Putamen (tissue), 1 donor: Measurements from ENCODE around the gene NSG1.

Experiments used
- DNase-seq: peaks from one replicate; pipeline ENCODE4 v3.0.0-alpha.2; 2016; ENCODE audit warnings: low spot score

Gene NSG1

DNA sequence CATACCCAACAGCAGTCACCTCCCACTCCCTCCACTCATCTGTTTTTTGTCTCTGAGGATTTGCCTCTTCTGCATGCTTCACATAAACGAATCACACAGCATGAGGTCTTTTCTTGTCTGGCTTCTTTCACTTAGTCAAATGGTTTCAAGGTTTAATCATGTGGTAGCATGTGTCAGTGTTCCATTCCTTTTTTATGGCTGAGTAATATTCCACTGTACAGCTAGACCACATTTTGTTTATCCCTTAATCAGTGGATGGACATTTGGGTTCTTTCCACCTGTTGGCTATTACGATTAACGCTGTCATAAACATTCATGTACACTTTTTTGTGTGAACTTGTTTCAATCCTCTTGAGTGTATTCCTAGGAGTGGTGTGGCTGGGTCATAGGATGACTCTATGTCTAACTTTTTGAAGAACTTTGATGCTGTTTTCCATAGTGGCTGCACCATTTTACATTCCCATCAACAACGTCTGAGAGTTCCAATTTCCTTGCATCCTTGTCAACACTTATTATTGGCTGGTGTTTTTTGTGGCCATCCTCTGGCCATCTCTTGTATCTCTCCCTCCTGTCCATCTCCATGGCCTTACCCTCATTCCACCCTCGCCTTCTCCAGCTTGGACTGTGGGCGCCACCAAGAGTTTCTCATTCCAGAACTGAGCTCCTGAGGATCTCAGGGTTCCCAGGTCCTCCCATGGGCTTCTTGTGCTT, 12.4 kb upstream of the NSG1 start:
- no peak for DNase-seq

DNA sequence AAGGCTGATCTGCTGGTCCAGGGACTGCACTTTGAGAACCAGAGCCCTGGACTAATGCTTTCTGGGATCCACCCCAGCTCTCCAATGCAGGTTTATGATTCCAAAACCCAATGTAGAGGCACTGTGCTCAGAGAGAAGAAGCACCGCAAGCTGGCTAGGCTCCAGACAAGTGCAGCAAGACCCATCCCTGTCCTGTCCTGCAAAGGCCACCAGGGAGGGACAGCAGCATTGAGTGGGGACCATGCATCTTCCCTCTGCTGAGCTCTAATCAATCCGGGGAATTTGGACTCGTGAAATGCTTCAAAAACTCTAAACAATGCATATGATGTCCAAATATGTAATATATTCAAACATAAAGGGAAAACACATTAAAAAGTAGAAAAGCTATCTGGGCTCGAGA, 10.8 kb upstream of the NSG1 start:
- DNase-seq: no peak

DNA sequence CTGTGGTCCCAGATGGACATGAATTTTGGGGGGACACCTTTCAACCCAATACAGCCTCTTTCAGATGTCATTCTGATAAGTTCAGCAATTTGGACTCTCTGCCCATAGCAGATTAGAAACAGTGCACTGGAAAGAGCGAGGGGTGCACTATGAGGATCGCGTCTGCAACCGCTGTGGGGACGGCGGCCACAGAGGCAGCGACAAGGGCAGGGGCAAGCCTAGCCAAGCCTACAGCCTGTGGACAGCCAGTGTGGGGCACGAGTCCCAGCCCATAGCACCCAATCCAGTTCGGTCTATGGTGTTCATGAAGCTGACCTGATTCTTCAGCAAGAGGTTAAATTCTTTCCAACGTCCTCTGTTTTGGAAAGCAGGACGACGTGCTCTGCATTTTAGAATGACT, 9.7 kb upstream of the NSG1 start:
- no peak for DNase-seq

- no peak for DNase-seq
Measured at GRCh38 chr4:4377732-4378460, 9.0 kb upstream of the NSG1 start.

DNA sequence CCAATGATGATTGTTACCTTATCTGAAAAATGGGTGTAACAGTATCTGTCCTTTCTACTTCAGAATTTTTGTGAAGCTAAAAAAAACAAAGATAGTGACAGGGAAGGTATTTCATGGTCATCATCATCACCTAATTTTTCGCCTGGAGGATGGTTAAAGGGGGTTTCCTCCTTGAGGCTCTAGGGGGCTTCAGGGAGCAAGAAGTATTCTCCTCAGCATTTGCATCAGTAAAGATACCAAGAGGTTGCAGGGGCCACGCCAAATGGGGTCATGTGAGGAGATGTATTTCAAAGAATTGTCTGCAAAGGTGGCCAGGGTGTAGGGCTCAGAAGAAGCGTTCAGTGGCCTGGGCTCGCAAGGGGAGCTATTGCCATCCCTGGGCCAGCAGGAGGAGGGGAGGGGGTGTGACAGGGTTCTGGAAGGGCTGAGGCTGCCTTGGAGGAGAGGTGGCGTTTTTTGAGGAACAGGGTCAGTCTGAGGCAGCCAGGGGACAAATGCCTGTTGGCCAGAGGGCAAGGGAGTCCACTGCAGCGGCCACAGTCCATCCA, 7.3 kb upstream of the NSG1 start:
- no peak for DNase-seq

GRCh38 chr4:4383085-4383484, 3.8 kb upstream of the NSG1 start:
- no peak for DNase-seq

GRCh38 chr4:4384837-4385236, 2.1 kb upstream of the NSG1 start:
- DNase-seq: no peak

- DNase-seq: no peak
Measured at GRCh38 chr4:4385729-4386295, 1.1 kb upstream of the NSG1 start.

- DNase-seq: peak; percentile 67
Measured at GRCh38 chr4:4386296-4386735, 586 bp upstream of the NSG1 start.

- DNase-seq: no peak
Measured at GRCh38 chr4:4387531-4388310, 819 bp downstream of the NSG1 start.

GRCh38 chr4:4388311-4388790, 1.4 kb downstream of the NSG1 start:
- DNase-seq: no peak

DNA sequence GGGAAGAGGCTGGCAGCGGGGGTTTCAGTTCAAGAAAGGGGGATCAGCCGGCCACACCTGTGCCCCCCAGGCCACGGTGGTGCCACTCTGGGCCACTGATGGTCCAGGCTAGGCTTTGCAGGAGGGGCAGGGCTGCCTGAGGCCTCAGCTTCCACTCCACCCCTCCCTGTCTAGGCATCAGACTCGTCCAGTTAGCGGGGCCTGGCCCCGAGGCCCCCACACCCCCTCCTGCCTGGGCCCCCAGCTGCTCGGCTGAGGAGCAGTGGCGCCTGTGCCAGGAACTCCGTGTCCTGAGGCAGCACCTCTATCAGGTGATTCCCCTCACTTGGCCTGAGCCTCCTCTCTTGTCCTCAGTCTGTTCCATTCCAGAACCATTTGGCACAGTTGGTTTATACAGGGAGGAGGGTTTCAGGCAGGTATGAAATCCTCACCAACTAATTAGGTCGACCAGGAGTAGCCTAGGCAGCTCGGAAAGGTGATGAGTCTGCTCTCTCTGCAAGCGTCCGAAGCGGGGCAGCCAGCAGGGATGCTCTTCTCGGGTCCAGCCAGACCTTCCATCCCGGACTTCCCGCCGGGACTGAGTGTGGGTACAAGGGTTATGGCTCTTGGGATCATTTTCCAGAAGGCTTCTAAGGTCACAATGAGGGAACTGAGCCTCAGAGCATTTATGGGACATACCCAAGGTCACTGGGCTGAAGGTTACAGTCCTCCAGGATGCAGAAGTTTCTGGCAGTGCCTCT, 2.1 kb downstream of the NSG1 start:
- DNase-seq: no peak

GRCh38 chr4:4390046-4390445, 3.1 kb downstream of the NSG1 start:
- no peak for DNase-seq

DNA sequence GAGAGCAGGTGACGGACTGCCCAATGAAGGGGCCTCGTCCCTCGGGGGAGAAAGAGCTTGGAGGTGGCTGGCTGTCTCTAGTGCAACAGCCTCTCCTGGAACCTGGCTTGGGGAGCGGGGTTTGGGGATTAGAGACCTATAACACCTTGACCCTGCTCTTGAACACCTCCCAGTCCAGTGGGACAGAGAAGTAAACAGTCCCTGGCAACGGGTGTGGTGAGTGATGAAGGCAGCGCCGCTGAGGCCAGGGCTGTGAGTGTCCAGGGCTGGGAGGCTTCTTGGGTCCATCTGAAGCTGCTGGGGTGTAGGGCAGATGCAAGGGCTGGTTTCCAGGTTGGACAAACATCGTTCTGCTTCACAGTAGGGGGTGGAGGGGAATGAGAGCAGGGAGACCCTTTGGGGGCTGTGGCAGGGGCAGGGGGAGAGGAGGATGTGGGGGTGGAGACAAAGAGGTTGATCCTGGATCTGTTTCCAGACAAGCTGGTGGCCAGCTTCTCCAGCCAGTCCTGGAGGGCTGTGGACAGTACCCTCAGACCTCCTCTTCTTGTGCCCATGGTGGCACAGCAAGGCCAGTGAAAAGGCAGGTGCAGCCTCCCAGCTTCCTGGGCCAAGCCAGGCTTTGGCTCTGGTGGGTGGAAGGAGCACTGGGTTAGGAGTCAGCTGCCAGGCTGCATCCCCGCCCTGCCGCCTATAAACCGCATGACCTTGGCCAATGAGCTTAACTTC, 3.8 kb downstream of the NSG1 start:
- DNase-seq: no peak

DNA sequence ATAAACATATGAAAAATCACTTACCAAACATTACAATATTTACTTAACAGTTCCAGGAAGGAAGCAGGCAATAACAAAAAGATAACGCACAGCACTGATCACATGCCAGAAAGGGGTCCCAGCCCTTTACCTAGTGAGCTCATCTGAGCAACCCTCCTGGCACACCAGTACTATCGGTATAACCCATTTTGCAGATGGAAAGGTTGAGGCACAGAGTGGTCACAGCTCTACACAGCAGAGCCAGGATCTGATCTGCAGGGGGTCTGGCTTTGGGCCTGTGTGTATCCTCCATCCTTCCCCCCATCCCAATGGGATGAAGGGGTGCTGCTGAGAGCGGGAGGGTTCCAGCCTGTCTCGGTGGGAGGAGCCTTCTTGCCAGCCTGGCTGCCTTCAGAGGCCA, 5.0 kb downstream of the NSG1 start:
- no peak for DNase-seq

DNA sequence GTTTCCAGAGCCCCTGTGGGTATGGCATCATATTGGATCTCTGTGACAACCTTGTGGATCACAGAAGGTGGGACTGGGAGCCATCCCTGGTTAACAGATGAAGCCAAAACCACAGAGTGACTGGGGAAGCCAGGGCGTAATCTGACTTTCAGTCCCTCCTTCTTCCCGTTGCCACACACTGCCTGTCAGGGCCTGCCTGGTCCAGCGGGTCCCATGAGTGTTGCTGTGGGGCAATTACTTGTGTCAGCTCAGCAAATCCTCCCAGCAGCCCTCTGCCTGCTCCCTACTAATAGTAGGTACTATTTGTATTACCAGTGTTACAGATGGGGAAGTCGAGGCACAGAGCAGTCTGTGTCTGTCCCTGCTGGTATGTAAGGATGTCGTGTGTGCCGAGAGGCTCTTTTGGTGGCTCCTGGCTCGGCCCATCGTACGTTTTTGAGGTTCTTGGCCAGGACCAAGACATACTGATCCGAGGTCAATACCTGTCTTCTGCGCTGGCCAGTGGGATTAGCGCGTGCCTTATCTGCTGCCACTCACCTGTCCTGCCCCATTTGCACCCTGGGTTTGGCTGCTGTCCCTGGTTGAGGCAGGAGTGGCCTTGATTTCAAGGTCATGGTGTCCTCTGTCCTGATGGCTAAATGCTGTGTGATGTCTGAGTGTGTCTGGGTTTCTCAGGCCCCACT, 5.7 kb downstream of the NSG1 start:
- DNase-seq: no peak

GRCh38 chr4:4394644-4395043, 7.7 kb downstream of the NSG1 start:
- DNase-seq: no peak

DNA sequence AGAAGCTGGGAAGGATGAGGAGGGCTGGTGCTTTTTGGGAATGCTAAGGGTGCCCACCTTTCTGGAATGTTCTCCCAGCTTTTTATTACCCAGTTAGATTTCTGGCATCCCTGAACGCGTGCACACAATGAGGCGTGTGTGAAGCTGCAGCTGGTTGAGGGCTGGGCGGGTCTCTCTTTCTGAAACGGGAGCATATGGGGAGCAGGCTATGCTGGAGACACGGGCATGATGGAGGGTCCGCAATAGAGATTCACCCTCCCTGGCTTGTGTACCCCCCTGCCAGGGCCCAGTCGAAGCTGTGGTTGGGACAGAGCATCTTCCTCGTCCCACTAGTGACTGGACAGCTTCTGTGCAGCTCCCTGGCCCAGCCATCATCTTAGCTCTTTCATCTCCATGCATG, 8.5 kb downstream of the NSG1 start:
- DNase-seq: no peak

DNA sequence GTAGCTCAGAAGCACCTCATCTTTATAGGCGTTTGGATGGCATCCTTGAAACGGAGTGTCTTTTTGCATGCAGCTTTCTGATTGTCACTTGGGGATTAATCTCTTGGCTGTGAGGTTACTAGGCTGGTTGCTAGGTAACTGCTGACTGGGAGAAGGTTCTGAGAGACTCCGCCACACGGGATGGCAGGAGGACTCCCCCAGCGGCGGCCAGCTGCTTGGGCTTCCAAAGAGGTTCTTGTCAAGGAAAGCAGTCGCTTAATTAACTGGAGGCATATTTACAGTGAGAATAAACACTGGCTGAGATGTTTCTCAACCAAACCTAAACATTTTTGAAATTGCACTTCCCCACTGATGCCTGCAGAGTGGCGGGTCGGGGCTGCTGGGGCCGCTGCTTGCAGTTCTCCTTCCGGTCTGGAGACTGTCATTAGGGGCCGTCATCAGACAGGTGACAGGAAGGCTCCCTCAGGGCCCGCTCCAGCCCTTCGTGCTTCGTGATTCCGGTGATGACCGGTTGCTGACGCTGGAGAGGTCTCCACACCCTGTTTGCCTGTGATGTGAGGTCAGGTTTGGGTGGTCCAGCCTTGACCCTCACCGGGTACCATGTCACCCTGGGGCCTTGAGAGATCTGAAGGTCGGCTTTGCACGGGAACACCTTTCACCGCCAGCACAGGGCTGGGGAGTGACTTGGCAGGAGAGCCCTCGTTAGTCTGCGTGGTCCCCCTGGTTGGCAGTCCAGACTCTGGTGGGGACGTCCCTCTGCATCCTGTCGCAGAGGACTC, 9.1 kb downstream of the NSG1 start:
- peak; percentile 71 for DNase-seq
